Measurements from ENCODE around the gene GRK6.

GRCh38 chr5:177430972-177431316, 4.5 kb downstream of the GRK6 start:
- TF ChIP-seq POLR2AphosphoS5 (IDR thresholded peaks at IDR 0.05; ENCODE audit: low read depth, low read length) (no peak), FOXP2 (optimal IDR thresholded peaks at IDR 0.05; ENCODE audit: borderline replicate concordance, extremely low read depth, extremely low read length, insufficient read depth) (no peak), TAF1 (IDR thresholded peaks at IDR 0.05; ENCODE audit: borderline replicate concordance, insufficient read depth, low read length) (no peak)
